H1 (cell line): ENCODE measurements around the gene ABCC4. TPM values are rescaled to one million over a fixed set of nuclear protein-coding genes. Genes with fewer than 3 reads are reported as not detected.
A peak's percentile ranks its signal among the peaks of the same experiment; 100 is the strongest.

Experiments used
- CTCF ChIA-PET: fragments of 300-600 bp; sonication (Branson Sonifier 250); formaldehyde crosslinking; loops from one replicate; lab custom pipeline; 2021; ENCODE audit not compliant: partially characterized antibody; lab: Charles Lee
- POLR2A ChIA-PET: fragments of 300-600 bp; sonication (Branson Sonifier 250); formaldehyde crosslinking; loops from one replicate; lab custom pipeline; 2021; ENCODE audit warnings: inconsistent platforms; ENCODE audit not compliant: partially characterized antibody; lab: Charles Lee
- DNase-seq, 2 experiments: peaks; one replicate each; pipeline versions ENCODE4 v3.0.0 to v3.0.0-alpha.2; 2010 to 2022; ENCODE audit warnings: low spot score in 2 of 2, low read depth in 1 of 2, mixed read lengths in 1 of 2
- FAIRE-seq: peaks from 2 replicates; lab custom pipeline; 2011; peaks lifted over from hg19 to GRCh38; lab: Jason Lieb, UNC
- H2AFZ ChIP-seq: 2 replicates; pipeline ENCODE4 v1.8.1; 2012; ENCODE audit warnings: low read length, inconsistent platforms
- H2AK5ac ChIP-seq: 2 replicates; pipeline ENCODE4 v1.6.1; 2013; ENCODE audit warnings: low read depth, low read length
- H2BK120ac ChIP-seq: replicated peaks from 2 replicates; pipeline ENCODE3; 2013; ENCODE audit warnings: low read depth, low read length, inconsistent platforms
- H2BK12ac ChIP-seq: 2 replicates; pipeline ENCODE4 v1.6.1; 2013; ENCODE audit warnings: low read depth, low read length
- H2BK15ac ChIP-seq: 2 replicates; pipeline ENCODE4 v1.6.1; 2013; ENCODE audit warnings: low read length
- H2BK20ac ChIP-seq: 2 replicates; pipeline ENCODE4 v1.6.1; 2013; ENCODE audit warnings: low read length
- H2BK5ac ChIP-seq: 2 replicates; pipeline ENCODE4 v1.6.1; 2013; ENCODE audit warnings: low read depth, low read length
- H3K14ac ChIP-seq: 2 replicates; pipeline ENCODE4 v1.6.1; 2013; ENCODE audit warnings: inconsistent platforms; ENCODE audit not compliant: insufficient read length
- H3K18ac ChIP-seq: 2 replicates; pipeline ENCODE4 v1.6.1; 2013; ENCODE audit warnings: low read length; ENCODE audit errors: extremely low read depth
- H3K23ac ChIP-seq: 2 replicates; pipeline ENCODE4 v1.6.1; 2013; ENCODE audit warnings: inconsistent platforms; ENCODE audit not compliant: insufficient read length
- H3K23me2 ChIP-seq: 2 replicates; pipeline ENCODE4 v1.6.1; 2013; ENCODE audit warnings: low read depth, low read length
- H3K27ac ChIP-seq: 2 replicates; pipeline ENCODE4 v1.6.1; 2011; ENCODE audit warnings: low read depth, low read length, inconsistent platforms
- H3K27me3 ChIP-seq, 4 experiments: replicated peaks in 1 of 4; 1 replicate in 1 of 4; 2 replicates in 3 of 4; pipeline versions ENCODE4 v1.6.1 to v1.8.1; 2011 to 2013; ENCODE audit warnings: low read length in 3 of 4, mild to moderate bottlenecking in 3 of 4, inconsistent platforms in 2 of 4, mixed read lengths in 2 of 4, moderate library complexity in 1 of 4; ENCODE audit not compliant: control insufficient read depth in 3 of 4, insufficient read depth in 3 of 4; ENCODE audit errors: extremely low read depth in 1 of 4
- H3K36me3 ChIP-seq, 4 experiments: 2 replicates each; pipeline versions ENCODE4 v1.6.1 to v1.8.1; 2011 to 2013; ENCODE audit warnings: mild to moderate bottlenecking in 4 of 4, low read length in 3 of 4, moderate library complexity in 2 of 4, control low read depth in 1 of 4, inconsistent platforms in 1 of 4; ENCODE audit not compliant: insufficient read depth in 4 of 4, control insufficient read depth in 2 of 4
- H3K4ac ChIP-seq: replicated peaks from 2 replicates; pipeline ENCODE3; 2013; ENCODE audit warnings: low read length, low read depth, mixed read lengths, inconsistent platforms; ENCODE audit not compliant: insufficient read length
- H3K4me1 ChIP-seq, 4 experiments: replicated peaks in 1 of 4; 1 replicate in 1 of 4; 2 replicates in 3 of 4; pipeline versions ENCODE4 v1.6.1 to v1.8.1; 2011 to 2013; ENCODE audit warnings: low read length in 3 of 4, inconsistent platforms in 2 of 4, mixed read lengths in 1 of 4; ENCODE audit not compliant: insufficient read depth in 4 of 4, control insufficient read depth in 3 of 4
- H3K4me2 ChIP-seq, 2 experiments: 2 replicates each; pipeline versions ENCODE4 v1.6.1 to v1.8.1; 2011 to 2013; ENCODE audit warnings: low read depth in 2 of 2, low read length in 2 of 2, control low read depth in 1 of 2, inconsistent platforms in 1 of 2, mild to moderate bottlenecking in 1 of 2; ENCODE audit not compliant: insufficient read depth in 1 of 2
- H3K4me3 ChIP-seq, 4 experiments: fragments of 200-600, 300-600 bp in 1 of 4; sonication (generic), shearing (Covaris generic), sonication (Bioruptor Twin) in 1 of 4; 2 replicates each; pipeline versions ENCODE4 v1.5.1 to v1.8.1; 2011 to 2016; ENCODE audit warnings: low read length in 4 of 4, low read depth in 3 of 4, control low read depth in 2 of 4, inconsistent platforms in 2 of 4, mild to moderate bottlenecking in 2 of 4, mixed read lengths in 1 of 4, moderate library complexity in 1 of 4; ENCODE audit not compliant: insufficient read depth in 2 of 4; ENCODE audit errors: extremely low read depth in 1 of 4
- H3K56ac ChIP-seq: replicated peaks from 2 replicates; pipeline ENCODE3; 2013; ENCODE audit warnings: low read depth, mild to moderate bottlenecking, mixed read lengths, low read length, inconsistent platforms; ENCODE audit not compliant: insufficient read length
- H3K79me1 ChIP-seq: 2 replicates; pipeline ENCODE4 v1.6.1; 2013; ENCODE audit warnings: low read depth, low read length, control low read depth
- H3K79me2 ChIP-seq, 2 experiments: 2 replicates each; pipeline versions ENCODE4 v1.6.1 to v1.8.1; 2012 to 2013; ENCODE audit warnings: low read length in 2 of 2, mild to moderate bottlenecking in 2 of 2, inconsistent platforms in 1 of 2; ENCODE audit not compliant: insufficient read depth in 2 of 2, control insufficient read depth in 1 of 2
- H3K9ac ChIP-seq, 4 experiments: replicated peaks in 1 of 4; 1 replicate in 1 of 4; 2 replicates in 3 of 4; pipeline versions ENCODE4 v1.6.1 to v1.8.1; 2011 to 2013; ENCODE audit warnings: low read depth in 3 of 4, low read length in 3 of 4, control low read depth in 2 of 4, mild to moderate bottlenecking in 2 of 4, moderate library complexity in 2 of 4, inconsistent platforms in 1 of 4; ENCODE audit errors: extremely low read depth in 1 of 4
- H3K9me3 ChIP-seq, 2 experiments: 2 replicates each; pipeline versions ENCODE4 v1.6.1 to v1.8.1; 2012 to 2013; ENCODE audit warnings: mild to moderate bottlenecking in 2 of 2, moderate library complexity in 2 of 2, control low read depth in 1 of 2, inconsistent platforms in 1 of 2, low read depth in 1 of 2, low read length in 1 of 2, mixed read lengths in 1 of 2; ENCODE audit not compliant: insufficient read depth in 2 of 2
- H4K20me1 ChIP-seq, 2 experiments: replicated peaks in 1 of 2; 2 replicates each; pipeline versions ENCODE3 to v1.8.1; 2011 to 2013; ENCODE audit warnings: inconsistent platforms in 2 of 2, low read length in 2 of 2, mild to moderate bottlenecking in 1 of 2; ENCODE audit not compliant: insufficient read depth in 2 of 2, control insufficient read depth in 1 of 2
- H4K5ac ChIP-seq: 2 replicates; pipeline ENCODE4 v1.6.1; 2013; ENCODE audit warnings: low read length, low read depth, mixed read lengths, inconsistent platforms; ENCODE audit not compliant: insufficient read length
- H4K8ac ChIP-seq: 2 replicates; pipeline ENCODE4 v1.8.0; 2013; ENCODE audit warnings: mild to moderate bottlenecking, moderate library complexity, low read length, inconsistent platforms; ENCODE audit not compliant: insufficient read depth; ENCODE audit errors: extremely low read depth
- H4K91ac ChIP-seq: replicated peaks from 2 replicates; pipeline ENCODE3; 2013; ENCODE audit warnings: low read length, mixed read lengths, inconsistent platforms; ENCODE audit not compliant: insufficient read length
- CHD2 ChIP-seq: IDR thresholded peaks from 2 replicates; pipeline ENCODE4 v1.6.1; 2012; ENCODE audit warnings: low read length, improper control_type of control experiment
- EGR1 ChIP-seq: IDR thresholded peaks from 2 replicates; pipeline ENCODE4 v1.6.1; 2011; ENCODE audit warnings: low read depth, low read length, borderline replicate concordance
- HDAC2 ChIP-seq, 2 experiments: fragments of 300-600 bp in 1 of 2; sonication (generic) in 1 of 2; IDR thresholded peaks; 2 replicates each; pipeline ENCODE4 v1.6.1; 2011 to 2012; ENCODE audit warnings: low read depth in 2 of 2, low read length in 2 of 2, mild to moderate bottlenecking in 2 of 2, moderate library complexity in 2 of 2, borderline replicate concordance in 1 of 2, inconsistent platforms in 1 of 2
- JUN ChIP-seq: IDR thresholded peaks from 2 replicates; pipeline ENCODE4 v1.6.1; 2011; ENCODE audit warnings: low read depth, mild to moderate bottlenecking, improper control_type of control experiment, low read length
- POLR2A ChIP-seq, 2 experiments: IDR thresholded peaks; 1 replicate in 1 of 2; 2 replicates in 1 of 2; pipeline ENCODE4 v1.6.1; 2011; ENCODE audit warnings: low read depth in 2 of 2, low read length in 2 of 2, mild to moderate bottlenecking in 2 of 2; ENCODE audit errors: control extremely low read depth in 1 of 2
- POLR2AphosphoS5 ChIP-seq: IDR thresholded peaks from 2 replicates; pipeline ENCODE4 v1.6.1; 2011; ENCODE audit warnings: low read depth, low read length
- SUZ12 ChIP-seq: fragments of 200-600 bp; sonication (generic); IDR thresholded peaks from 2 replicates; pipeline ENCODE4 v1.6.1; 2012; ENCODE audit warnings: mild to moderate bottlenecking, inconsistent platforms, low read length, moderate library complexity, mixed read lengths
- WGBS, 2 experiments: shearing (Covaris generic) in 1 of 2; methylation state at CpG; one replicate each; pipeline versions ENCODE4 v1.1.6 to v1.1.7; 2013 to 2015; ENCODE audit warnings: low lambda C conversion rate in 2 of 2, mixed read lengths in 2 of 2, inconsistent platforms in 1 of 2, low coverage in 1 of 2, missing lambda C conversion rate in 1 of 2; ENCODE audit not compliant: insufficient replicate concordance in 2 of 2, insufficient coverage in 1 of 2, insufficient read length in 1 of 2; ENCODE audit errors: extremely low coverage in 1 of 2, missing lambda C conversion rate in 1 of 2; 5-methylcytosine and 5-hydroxymethylcytosine counted together
- polyA plus RNA-seq, 7 experiments: library from polyadenylated mRNA; depleted of rRNA in 3 of 7; stranded (reverse) in 5 of 7; unstranded in 2 of 7; fragments of >200 nt in 5 of 7; fragments of 200-250 nt in 2 of 7; gene quantifications; 1 replicate in 5 of 7; 2 replicates in 1 of 7; 4 replicates in 1 of 7; pipeline versions ENCODE4 v1.2.1 to v1.2.3, GENCODE V29; 2011 to 2013; ENCODE audit warnings: missing spikeins in 2 of 7, mixed read lengths in 2 of 7
- total RNA-seq: library from RNA; stranded (reverse); fragmentation: NEBNext Ultra II Directional; extraction: Animal tissue kit (Norgen Biotek cat#: 25700); gene quantifications from 2 replicates; pipeline ENCODE4 v1.2.1, GENCODE V29; 2021
- TF ChIP-seq, protein P1 (sequence below): IDR thresholded peaks from 2 replicates; pipeline ENCODE4 v1.6.1; 2012; ENCODE audit warnings: low read length, inconsistent platforms

Gene ABCC4
- total and polyA plus RNA-seq, 2 of the 8 experiments (the other 6 are each of a cell fraction or from before 2014, with no cell fraction given): 4.0 to 14.1 TPM

DNA sequence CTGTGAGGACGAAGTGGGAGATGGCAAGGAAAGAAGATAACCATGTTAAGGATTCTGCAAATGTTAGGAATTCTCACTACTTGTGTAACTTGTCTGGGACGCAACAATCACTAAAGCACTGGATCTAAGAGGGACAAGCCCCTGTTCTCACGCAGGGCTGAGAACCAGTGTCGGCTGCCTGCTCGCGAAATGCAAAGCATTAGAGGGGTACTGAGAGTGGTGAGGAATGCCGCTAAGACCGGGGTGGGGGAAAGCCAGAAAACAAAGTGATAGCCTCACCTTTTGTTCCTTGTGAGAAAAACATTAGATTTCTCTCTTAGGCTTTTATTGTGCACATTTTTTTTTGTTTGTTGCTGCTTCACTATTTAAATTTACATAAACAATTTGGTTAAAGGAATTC, 241.9 kb downstream of the ABCC4 start:
- no peak overlapping the region for H2BK20ac ChIP-seq
- CTCF ChIA-PET: no interaction called here
- TF ChIP-seq, protein P1, sequence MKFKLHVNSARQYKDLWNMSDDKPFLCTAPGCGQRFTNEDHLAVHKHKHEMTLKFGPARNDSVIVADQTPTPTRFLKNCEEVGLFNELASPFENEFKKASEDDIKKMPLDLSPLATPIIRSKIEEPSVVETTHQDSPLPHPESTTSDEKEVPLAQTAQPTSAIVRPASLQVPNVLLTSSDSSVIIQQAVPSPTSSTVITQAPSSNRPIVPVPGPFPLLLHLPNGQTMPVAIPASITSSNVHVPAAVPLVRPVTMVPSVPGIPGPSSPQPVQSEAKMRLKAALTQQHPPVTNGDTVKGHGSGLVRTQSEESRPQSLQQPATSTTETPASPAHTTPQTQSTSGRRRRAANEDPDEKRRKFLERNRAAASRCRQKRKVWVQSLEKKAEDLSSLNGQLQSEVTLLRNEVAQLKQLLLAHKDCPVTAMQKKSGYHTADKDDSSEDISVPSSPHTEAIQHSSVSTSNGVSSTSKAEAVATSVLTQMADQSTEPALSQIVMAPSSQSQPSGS: no peak
- no peak for TF ChIP-seq EGR1
- TF ChIP-seq POLR2AphosphoS5: no peak
- no peak for TF ChIP-seq CHD2
- TF ChIP-seq SUZ12: no peak
- TF ChIP-seq POLR2A (IDR thresholded peaks at IDR 0.05; ENCODE audit: control extremely low read depth in 1 of 2, low read depth in 2 of 2, low read length in 2 of 2): no peak
- TF ChIP-seq JUN: no peak
- no peak for TF ChIP-seq HDAC2 (IDR thresholded peaks at IDR 0.05; ENCODE audit: borderline replicate concordance in 1 of 2, low read depth in 2 of 2, low read length in 2 of 2)
- H3K56ac ChIP-seq: no peak overlapping the region
- no peaks in the 10 kb centered on the region for H3K79me2 ChIP-seq
- no peaks in the 10 kb centered on the region for H3K36me3 ChIP-seq
- no peaks in the 10 kb centered on the region for H3K23me2 ChIP-seq
- H2AK5ac ChIP-seq: no peak overlapping the region; the same call in 1 of the 2 replicates
- H4K8ac ChIP-seq: no peak overlapping the region
- no peaks in the 10 kb centered on the region for H3K79me1 ChIP-seq
- no peak overlapping the region for H4K91ac ChIP-seq
- 75% methylated on average over 8 of the region's 8 CpGs; no CpG with 5 or more reads in 1 of the 2 experiments for WGBS, 2 experiments
- H3K4ac ChIP-seq: no peak overlapping the region
- FAIRE-seq (peak; percentile 77), DNase-seq (no peak)
- POLR2A ChIA-PET: no interaction called here
- no peak overlapping the region for H3K14ac ChIP-seq
- H2AFZ ChIP-seq: no peak overlapping the region
- no peak overlapping the region for H3K4me3 ChIP-seq
- H3K9ac ChIP-seq: no peak overlapping the region
- no peak overlapping the region for H3K27ac ChIP-seq
- no peak overlapping the region for H2BK12ac ChIP-seq
- no peaks in the 10 kb centered on the region for H4K20me1 ChIP-seq
- H3K9me3 ChIP-seq: no peaks in the 10 kb centered on the region
- no peak overlapping the region for H3K23ac ChIP-seq
- peak overlapping the region; percentile 50; the same call in 1 of the 2 replicates for H2BK15ac ChIP-seq
- no peaks in the 10 kb centered on the region for H3K27me3 ChIP-seq
- H3K18ac ChIP-seq: no peak overlapping the region
- H3K4me1 ChIP-seq: peaks cover 0 to 2% (median 0%) of the 10 kb centered on the region in 4 experiments; a peak in 1 of 7 replicates
- no peak overlapping the region for H2BK120ac ChIP-seq
- H2BK5ac ChIP-seq: no peak overlapping the region; the same call in 1 of the 2 replicates
- no peak overlapping the region for H3K4me2 ChIP-seq
- H4K5ac ChIP-seq: no peak overlapping the region
